Uterus (tissue), 4 donors: Measurements from ENCODE around the gene TCAIM. TPM values are rescaled to one million over a fixed set of nuclear protein-coding genes. Genes with fewer than 3 reads are reported as not detected.

Source experiments
- DNase-seq, 2 donors: peaks; one replicate each; pipeline ENCODE4 v3.0.0-alpha.2; 2019 to 2020
- H3K27ac ChIP-seq, 2 donors: fragments of 200-600 bp; sonication (generic); 1 replicate in 1 of 2; 2 replicates in 1 of 2; pipeline ENCODE4 v1.5.1; 2016 to 2018
- H3K27me3 ChIP-seq, 2 donors: fragments of 200-600 bp; sonication (generic); one replicate each; pipeline ENCODE4 v1.5.1; 2018 to 2019; ENCODE audit warnings: control low read depth in 1 of 2
- H3K36me3 ChIP-seq, 2 donors: fragments of 200-600 bp; sonication (generic); one replicate each; pipeline ENCODE4 v1.5.1; 2019; ENCODE audit warnings: control low read depth in 1 of 2
- H3K4me1 ChIP-seq, 2 donors: fragments of 200-600 bp; sonication (generic); one replicate each; pipeline ENCODE4 v1.5.1; 2018 to 2019; ENCODE audit warnings: control low read depth in 1 of 2
- H3K4me3 ChIP-seq, 2 donors: fragments of 200-600 bp; sonication (generic); 1 replicate in 1 of 2; 2 replicates in 1 of 2; pipeline ENCODE4 v1.5.1; 2018 to 2019; ENCODE audit warnings: mild to moderate bottlenecking in 1 of 2
- H3K9me3 ChIP-seq, 2 donors: fragments of 200-600 bp; sonication (generic); one replicate each; pipeline ENCODE4 v1.5.1; 2019; ENCODE audit warnings: control low read depth in 1 of 2
- CTCF ChIP-seq, 4 experiments: fragments of 200-600 bp in 2 of 4; fragments of 450-650 bp in 2 of 4; sonication (generic) in 2 of 4; IDR thresholded peaks; one replicate each; pipeline ENCODE4 v1.5.1; 2016 to 2019; ENCODE audit warnings: antibody characterized with exemption in 4 of 4, mild to moderate bottlenecking in 2 of 4, moderate library complexity in 1 of 4
- POLR2A ChIP-seq, 2 donors: fragments of 450-650 bp; IDR thresholded peaks; one replicate each; pipeline ENCODE4 v1.6.1; 2016; ENCODE audit warnings: antibody characterized with exemption in 2 of 2, mild to moderate bottlenecking in 1 of 2, moderate library complexity in 1 of 2
- intact Hi-C: fragments of 100-400 bp; cut with DNase I; formaldehyde crosslinking; loops from one replicate; pipeline ENCODE4 v1.15.1; 2023; ENCODE audit warnings: low total_unique reads
- total RNA-seq, 4 donors: library from RNA; depleted of rRNA in 3 of 4; stranded (reverse); fragments of >200 nt in 3 of 4; gene quantifications; one replicate each; pipeline versions ENCODE4 v1.1.0 to v1.2.4, GENCODE V29; 2014 to 2023
- donor health status: DM: yes; HTN: yes; CAD: no.

Gene TCAIM
- total RNA-seq, 4 donors from 2014 or later: 3.8 to 38.7 (median 19.6) TPM

DNA sequence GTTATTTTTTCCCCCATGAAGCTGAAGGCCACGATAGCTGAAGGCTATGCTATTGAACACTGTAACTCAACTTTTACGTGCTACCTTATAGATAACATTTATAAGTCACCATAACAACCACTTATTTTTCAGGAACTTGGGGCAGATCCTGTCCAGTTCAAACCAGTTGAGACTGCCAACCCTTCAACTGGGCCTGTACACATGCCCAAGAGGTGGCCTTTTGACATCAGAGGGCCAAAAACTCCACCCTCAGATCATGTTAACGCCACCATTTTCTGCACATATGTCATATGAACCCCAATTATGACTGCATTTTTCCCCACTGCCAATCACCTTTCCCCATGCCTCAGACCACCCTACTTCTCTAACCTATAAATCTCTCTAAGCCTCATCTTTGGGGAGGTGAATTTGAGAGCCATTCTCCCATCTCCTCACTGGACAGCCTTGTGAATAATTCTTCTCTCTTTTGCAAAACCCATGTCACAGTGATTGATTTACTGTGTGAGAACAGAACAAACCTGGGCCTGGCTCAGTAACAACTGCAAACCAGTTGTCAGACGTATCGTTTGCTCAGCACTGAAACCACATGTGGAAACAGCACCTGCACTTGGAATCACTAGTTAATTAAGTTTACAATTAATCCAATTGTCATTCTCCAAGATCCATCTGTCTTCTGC, 96.4 kb downstream of the TCAIM start:
- intact Hi-C loops: no loop called here
- H3K27ac ChIP-seq: no peak overlapping the region
- peaks cover 0 to 3% of the 10 kb centered on the region in 2 donors for H3K4me1 ChIP-seq
- H3K4me3 ChIP-seq: no peak overlapping the region
- H3K27me3 ChIP-seq: no peaks in the 10 kb centered on the region
- H3K9me3 ChIP-seq: no peaks in the 10 kb centered on the region
- no peak for DNase-seq
- TF ChIP-seq CTCF (IDR thresholded peaks at IDR 0.05) (no peak), POLR2A (IDR thresholded peaks at IDR 0.05) (no peak)
- H3K36me3 ChIP-seq: no peaks in the 10 kb centered on the region

DNA sequence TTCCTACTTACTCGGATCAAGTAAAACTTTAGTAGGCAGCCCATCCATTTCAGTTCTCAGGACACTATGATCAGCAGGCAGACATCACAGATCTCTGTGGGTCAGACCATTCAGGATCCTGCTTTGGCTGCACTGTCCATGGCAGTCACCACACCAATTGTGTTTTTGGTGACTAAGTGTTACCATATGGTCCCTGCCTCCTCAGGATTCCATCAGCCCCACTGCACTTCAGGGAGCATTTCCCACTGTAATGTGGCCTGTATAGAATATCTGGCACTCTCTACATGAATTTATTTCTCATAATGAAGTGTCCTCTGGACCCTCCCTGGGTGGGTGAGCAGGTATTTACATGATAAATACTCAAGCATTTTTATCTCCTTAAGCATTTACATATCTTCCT, 97.6 kb downstream of the TCAIM start:
- Histone ChIP-seq H3K27ac (no peak overlapping the region), H3K27me3 (no peaks in the 10 kb centered on the region), H3K9me3 (no peaks in the 10 kb centered on the region), H3K4me3 (no peak overlapping the region), H3K4me1 (peaks cover 0 to 3% of the 10 kb centered on the region in 2 donors), H3K36me3 (no peaks in the 10 kb centered on the region)
- intact Hi-C loops: no loop called here
- no peak for DNase-seq
- no peak for TF ChIP-seq POLR2A (IDR thresholded peaks at IDR 0.05)
- TF ChIP-seq CTCF (IDR thresholded peaks at IDR 0.05): no peak

GRCh38 chr3:44437800-44438199, 99.2 kb downstream of the TCAIM start:
- Histone ChIP-seq H3K27me3 (no peaks in the 10 kb centered on the region), H3K27ac (no peak overlapping the region), H3K36me3 (no peaks in the 10 kb centered on the region), H3K4me3 (no peak overlapping the region), H3K9me3 (no peaks in the 10 kb centered on the region), H3K4me1 (peaks cover 0 to 3% of the 10 kb centered on the region in 2 donors)
- TF ChIP-seq CTCF (IDR thresholded peaks at IDR 0.05) (no peak), POLR2A (IDR thresholded peaks at IDR 0.05) (no peak)
- no peak for DNase-seq
- intact Hi-C loops: no loop called here

DNA sequence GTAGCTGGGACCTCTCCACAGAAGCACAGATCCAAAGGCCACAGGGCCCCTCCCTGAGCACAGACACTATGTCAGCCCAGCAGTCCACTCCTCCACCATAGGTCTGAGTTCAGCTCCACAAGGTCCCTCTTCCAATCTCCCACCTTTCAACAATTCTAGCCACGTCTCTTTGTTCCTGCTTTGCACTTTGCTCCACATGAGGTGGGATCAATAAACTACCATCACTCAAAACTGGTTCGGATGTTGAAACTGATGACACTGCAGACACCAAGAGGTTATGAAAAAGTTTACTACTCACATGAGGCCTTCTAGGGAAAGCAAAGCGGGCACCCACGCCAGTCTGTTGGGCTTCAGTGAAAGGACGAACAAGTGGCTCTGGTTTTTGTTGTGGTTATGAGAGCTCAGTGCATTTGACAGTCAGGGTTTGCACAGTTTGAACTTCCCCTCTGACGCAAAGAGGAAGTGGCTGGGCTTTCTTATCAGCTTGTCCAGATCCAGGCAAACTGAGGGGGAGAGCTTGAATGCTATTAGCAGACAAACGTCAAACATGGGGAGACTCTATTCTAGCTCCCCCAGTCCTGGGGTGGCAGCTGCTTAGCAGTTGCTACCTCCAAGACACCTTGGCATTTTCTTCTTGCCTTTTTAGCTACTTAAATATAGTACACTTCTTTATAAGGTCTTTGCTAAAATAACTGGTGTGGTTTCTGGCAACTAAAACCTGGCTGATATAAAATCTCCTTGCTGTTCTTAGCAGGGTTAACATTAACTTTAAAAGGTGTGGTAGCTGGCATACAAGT, 101.1 kb downstream of the TCAIM start:
- H3K27me3 ChIP-seq: no peaks in the 10 kb centered on the region
- H3K4me1 ChIP-seq: peaks cover 0 to 3% of the 10 kb centered on the region in 2 donors
- H3K9me3 ChIP-seq: no peaks in the 10 kb centered on the region
- peak overlapping the region; percentile 75 to 85 for H3K27ac ChIP-seq
- intact Hi-C loops: no loop called here
- no peak for TF ChIP-seq CTCF (IDR thresholded peaks at IDR 0.05)
- TF ChIP-seq POLR2A (IDR thresholded peaks at IDR 0.05): no peak
- peak; percentile 59 to 72 for DNase-seq
- no peaks in the 10 kb centered on the region for H3K36me3 ChIP-seq
- H3K4me3 ChIP-seq: no peak overlapping the region
